GM19438 (cell line): ENCODE data around the gene NAA25.

Experiments used
- ATAC-seq: cut with Tn5 transposase; IDR thresholded peaks from one replicate; pipeline ENCODE4 v1.9.1; 2021; ENCODE audit warnings: low read depth; ENCODE audit not compliant: unreplicated experiment

Gene NAA25

GRCh38 chr12:111981987-111982386, 126.6 kb downstream of the NAA25 start:
- ATAC-seq = no peak

- ATAC-seq = no peak
Measured at GRCh38 chr12:111980598-111980997, 128.0 kb downstream of the NAA25 start.

- no peak for ATAC-seq
Measured at GRCh38 chr12:111978545-111978944, 130.0 kb downstream of the NAA25 start.

- no peak for ATAC-seq
Measured at GRCh38 chr12:111976860-111977259, 131.7 kb downstream of the NAA25 start.
